SK-N-SH treated with all-trans-retinoic acid at 6 μM for 48 hours (cell line): ENCODE measurements around the gene GBE1.

Source experiments
- ATAC-seq: fragments of 200-7000 bp; cut with Tn5 transposase; 3 replicates; pipeline ENCODE4 v1.9.1; 2020; ENCODE audit warnings: mild to moderate bottlenecking, moderate library complexity
- ARNTL ChIP-seq: fragments of 450-650 bp; formaldehyde crosslinking; IDR thresholded peaks from 2 replicates; pipeline ENCODE4 v1.5.0; 2020; ENCODE audit warnings: low read depth, mild to moderate bottlenecking, moderate library complexity, borderline replicate concordance
- BACH2 ChIP-seq: fragments of 250-450 bp; sonication (Bioruptor Pico); IDR thresholded peaks from 2 replicates; pipeline ENCODE4 v1.9.0; 2021; ENCODE audit warnings: mild to moderate bottlenecking, borderline replicate concordance
- CSDC2 ChIP-seq: fragments of 250-450 bp; sonication (Bioruptor Pico); IDR thresholded peaks from 2 replicates; pipeline ENCODE4 v1.5.0; 2020; ENCODE audit warnings: mild to moderate bottlenecking, moderate library complexity
- ESRRG ChIP-seq: fragments of 250-450 bp; sonication (Bioruptor Pico); IDR thresholded peaks from 2 replicates; pipeline ENCODE4 v1.6.1; 2021; ENCODE audit warnings: mild to moderate bottlenecking
- GLIS3 ChIP-seq: fragments of 250-450 bp; sonication (Bioruptor Pico); IDR thresholded peaks from 2 replicates; pipeline ENCODE4 v1.5.0; 2020; ENCODE audit warnings: mild to moderate bottlenecking, moderate library complexity
- ISL1 ChIP-seq: fragments of 250-450 bp; sonication (Bioruptor Pico); IDR thresholded peaks from 2 replicates; pipeline ENCODE4 v2.1.2; 2022; ENCODE audit warnings: mild to moderate bottlenecking, moderate library complexity
- OSR1 ChIP-seq: fragments of 250-450 bp; sonication (Bioruptor Pico); IDR thresholded peaks from 2 replicates; pipeline ENCODE4 v1.8.0; 2022; ENCODE audit warnings: moderate library complexity, mild to moderate bottlenecking, inconsistent platforms
- PPARA ChIP-seq: fragments of 250-450 bp; sonication (Bioruptor Pico); IDR thresholded peaks from 2 replicates; pipeline ENCODE4 v1.5.0; 2020; ENCODE audit warnings: mild to moderate bottlenecking, borderline replicate concordance
- SNAI2 ChIP-seq: fragments of 250-450 bp; sonication (Bioruptor Pico); IDR thresholded peaks from 2 replicates; pipeline ENCODE4 v1.5.0; 2020; ENCODE audit warnings: mild to moderate bottlenecking, moderate library complexity
- TCF4 ChIP-seq: fragments of 250-450 bp; sonication (Bioruptor Pico); IDR thresholded peaks from 2 replicates; pipeline ENCODE4 v1.8.0; 2021; ENCODE audit warnings: mild to moderate bottlenecking, moderate library complexity, borderline replicate concordance
- TOX ChIP-seq: fragments of 250-450 bp; sonication (Bioruptor Pico); IDR thresholded peaks from 2 replicates; pipeline ENCODE4 v1.8.0; 2021; ENCODE audit warnings: mild to moderate bottlenecking, moderate library complexity, borderline replicate concordance
- ZC3H10 ChIP-seq: fragments of 250-450 bp; sonication (Bioruptor Pico); IDR thresholded peaks from 2 replicates; pipeline ENCODE4 v1.5.1; 2021; ENCODE audit warnings: mild to moderate bottlenecking, moderate library complexity
- ZFP3 ChIP-seq: fragments of 250-450 bp; sonication (Bioruptor Pico); IDR thresholded peaks from 2 replicates; pipeline ENCODE4 v1.5.0; 2020; ENCODE audit warnings: mild to moderate bottlenecking, moderate library complexity
- ZFP30 ChIP-seq: fragments of 450-650 bp; formaldehyde crosslinking; IDR thresholded peaks from 2 replicates; pipeline ENCODE4 v1.5.0; 2022; ENCODE audit warnings: mild to moderate bottlenecking, moderate library complexity
- ZNF565 ChIP-seq: fragments of 450-650 bp; formaldehyde crosslinking; conservative IDR thresholded peaks from 2 replicates; pipeline ENCODE4 v1.5.0; 2020; ENCODE audit warnings: low read depth, mild to moderate bottlenecking, moderate library complexity
- ZNF70 ChIP-seq: fragments of 450-650 bp; formaldehyde crosslinking; IDR thresholded peaks from 2 replicates; pipeline ENCODE4 v1.5.0; 2020; ENCODE audit warnings: mild to moderate bottlenecking, moderate library complexity
- ZNF8 ChIP-seq: fragments of 450-650 bp; formaldehyde crosslinking; IDR thresholded peaks from 2 replicates; pipeline ENCODE4 v1.5.0; 2020; ENCODE audit warnings: mild to moderate bottlenecking, moderate library complexity
- TF ChIP-seq, protein P1 (sequence below): fragments of 250-450 bp; sonication (Bioruptor Pico); IDR thresholded peaks from 2 replicates; pipeline ENCODE4 v1.8.0; 2021; ENCODE audit warnings: low read depth, mild to moderate bottlenecking, moderate library complexity, borderline replicate concordance
- TF ChIP-seq, protein P2 (sequence below): fragments of 250-450 bp; sonication (Bioruptor Pico); IDR thresholded peaks from 2 replicates; pipeline ENCODE4 v1.8.0; 2020; ENCODE audit warnings: mild to moderate bottlenecking, moderate library complexity, borderline replicate concordance
- TF ChIP-seq, protein P3 (sequence below): fragments of 250-450 bp; sonication (Bioruptor Pico); IDR thresholded peaks from 2 replicates; pipeline ENCODE4 v1.5.1; 2021; ENCODE audit warnings: mild to moderate bottlenecking, moderate library complexity
- TF ChIP-seq, protein P4 (sequence below): fragments of 250-450 bp; sonication (Bioruptor Pico); IDR thresholded peaks from 2 replicates; pipeline ENCODE4 v1.5.1; 2020; ENCODE audit warnings: low read depth, mild to moderate bottlenecking, moderate library complexity
- TF ChIP-seq, protein P5 (sequence below): fragments of 250-450 bp; sonication (Bioruptor Pico); IDR thresholded peaks from 2 replicates; pipeline ENCODE4 v1.5.0; 2020; ENCODE audit warnings: mild to moderate bottlenecking, moderate library complexity

Gene GBE1

DNA sequence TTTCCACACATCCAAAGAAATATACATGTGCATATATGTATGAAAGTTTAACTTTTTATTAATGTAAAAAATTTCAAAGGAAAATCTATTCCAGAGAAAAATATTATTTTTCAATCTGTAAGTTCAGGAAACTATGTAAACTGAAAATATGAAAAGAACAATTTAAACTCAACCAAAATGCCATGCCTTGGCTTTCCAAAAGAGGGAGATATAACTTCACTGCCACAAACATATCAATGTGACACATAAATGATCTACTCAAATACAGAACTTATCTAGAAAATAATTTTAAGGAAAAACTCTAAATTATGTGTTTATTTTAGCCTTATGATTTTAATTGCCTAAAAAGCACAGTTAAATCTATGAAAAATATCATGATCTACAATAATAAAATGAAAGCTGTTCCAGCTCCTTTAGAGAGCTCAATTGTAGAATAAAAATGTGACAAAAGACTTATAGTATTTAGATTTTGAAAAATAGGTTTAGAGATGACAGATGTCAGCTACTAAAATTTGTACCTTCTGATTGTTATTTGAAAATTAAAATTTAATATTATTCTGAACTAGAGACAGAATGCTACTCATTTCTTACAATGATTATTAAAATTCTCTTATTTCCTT, 94.8 kb downstream of the GBE1 start:
- ATAC-seq = peak; percentile 62; the same call in 2 of the 3 replicates
- TF ChIP-seq SNAI2 (no peak), ZNF565 (CRISPR knock-in tag) (no peak), ZNF8 (CRISPR knock-in tag) (no peak), TOX (no peak), ZFP30 (CRISPR knock-in tag) (no peak), ISL1 (no peak)
- TF ChIP-seq, protein P1, sequence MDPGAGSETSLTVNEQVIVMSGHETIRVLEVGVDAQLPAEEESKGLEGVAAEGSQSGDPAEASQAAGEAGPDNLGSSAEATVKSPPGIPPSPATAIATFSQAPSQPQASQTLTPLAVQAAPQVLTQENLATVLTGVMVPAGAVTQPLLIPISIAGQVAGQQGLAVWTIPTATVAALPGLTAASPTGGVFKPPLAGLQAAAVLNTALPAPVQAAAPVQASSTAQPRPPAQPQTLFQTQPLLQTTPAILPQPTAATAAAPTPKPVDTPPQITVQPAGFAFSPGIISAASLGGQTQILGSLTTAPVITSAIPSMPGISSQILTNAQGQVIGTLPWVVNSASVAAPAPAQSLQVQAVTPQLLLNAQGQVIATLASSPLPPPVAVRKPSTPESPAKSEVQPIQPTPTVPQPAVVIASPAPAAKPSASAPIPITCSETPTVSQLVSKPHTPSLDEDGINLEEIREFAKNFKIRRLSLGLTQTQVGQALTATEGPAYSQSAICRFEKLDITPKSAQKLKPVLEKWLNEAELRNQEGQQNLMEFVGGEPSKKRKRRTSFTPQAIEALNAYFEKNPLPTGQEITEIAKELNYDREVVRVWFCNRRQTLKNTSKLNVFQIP = no peak

DNA sequence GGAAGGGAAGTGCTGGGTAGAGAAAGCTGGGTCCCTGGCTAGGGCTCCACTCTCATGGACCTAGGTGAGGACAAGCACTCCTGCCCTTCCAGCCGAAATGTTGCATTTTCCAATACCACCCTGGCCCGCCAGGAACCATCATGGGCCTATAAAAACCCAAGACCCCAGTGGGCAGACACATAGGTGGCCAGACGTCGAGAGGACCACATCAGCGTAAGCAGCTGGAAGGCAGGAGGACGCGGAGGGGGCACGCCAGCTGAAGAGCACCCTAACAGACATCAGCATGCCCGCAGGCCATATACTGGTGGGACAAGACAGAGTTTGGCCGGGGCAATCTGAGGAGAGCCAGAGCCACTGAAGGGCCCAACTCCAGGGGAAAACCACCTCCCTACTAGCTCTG, 98.3 kb downstream of the GBE1 start:
- TF ChIP-seq ZNF8 (CRISPR knock-in tag) (no peak), ESRRG (CRISPR knock-in tag) (no peak), ZFP3 (CRISPR knock-in tag) (no peak), ISL1 (no peak), ZNF70 (CRISPR knock-in tag) (no peak), ZC3H10 (CRISPR knock-in tag) (no peak), ARNTL (CRISPR knock-in tag) (no peak), CSDC2 (no peak), ZNF565 (CRISPR knock-in tag) (no peak), BACH2 (CRISPR knock-in tag) (no peak)
- TF ChIP-seq, protein P2, sequence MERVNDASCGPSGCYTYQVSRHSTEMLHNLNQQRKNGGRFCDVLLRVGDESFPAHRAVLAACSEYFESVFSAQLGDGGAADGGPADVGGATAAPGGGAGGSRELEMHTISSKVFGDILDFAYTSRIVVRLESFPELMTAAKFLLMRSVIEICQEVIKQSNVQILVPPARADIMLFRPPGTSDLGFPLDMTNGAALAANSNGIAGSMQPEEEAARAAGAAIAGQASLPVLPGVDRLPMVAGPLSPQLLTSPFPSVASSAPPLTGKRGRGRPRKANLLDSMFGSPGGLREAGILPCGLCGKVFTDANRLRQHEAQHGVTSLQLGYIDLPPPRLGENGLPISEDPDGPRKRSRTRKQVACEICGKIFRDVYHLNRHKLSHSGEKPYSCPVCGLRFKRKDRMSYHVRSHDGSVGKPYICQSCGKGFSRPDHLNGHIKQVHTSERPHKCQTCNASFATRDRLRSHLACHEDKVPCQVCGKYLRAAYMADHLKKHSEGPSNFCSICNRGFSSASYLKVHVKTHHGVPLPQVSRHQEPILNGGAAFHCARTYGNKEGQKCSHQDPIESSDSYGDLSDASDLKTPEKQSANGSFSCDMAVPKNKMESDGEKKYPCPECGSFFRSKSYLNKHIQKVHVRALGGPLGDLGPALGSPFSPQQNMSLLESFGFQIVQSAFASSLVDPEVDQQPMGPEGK (CRISPR knock-in tag) = no peak
- TF ChIP-seq, protein P3, sequence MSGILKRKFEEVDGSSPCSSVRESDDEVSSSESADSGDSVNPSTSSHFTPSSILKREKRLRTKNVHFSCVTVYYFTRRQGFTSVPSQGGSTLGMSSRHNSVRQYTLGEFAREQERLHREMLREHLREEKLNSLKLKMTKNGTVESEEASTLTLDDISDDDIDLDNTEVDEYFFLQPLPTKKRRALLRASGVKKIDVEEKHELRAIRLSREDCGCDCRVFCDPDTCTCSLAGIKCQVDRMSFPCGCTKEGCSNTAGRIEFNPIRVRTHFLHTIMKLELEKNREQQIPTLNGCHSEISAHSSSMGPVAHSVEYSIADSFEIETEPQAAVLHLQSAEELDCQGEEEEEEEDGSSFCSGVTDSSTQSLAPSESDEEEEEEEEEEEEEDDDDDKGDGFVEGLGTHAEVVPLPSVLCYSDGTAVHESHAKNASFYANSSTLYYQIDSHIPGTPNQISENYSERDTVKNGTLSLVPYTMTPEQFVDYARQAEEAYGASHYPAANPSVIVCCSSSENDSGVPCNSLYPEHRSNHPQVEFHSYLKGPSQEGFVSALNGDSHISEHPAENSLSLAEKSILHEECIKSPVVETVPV (CRISPR knock-in tag) = no peak
- TF ChIP-seq, protein P1 = no peak
- ATAC-seq = no peak

DNA sequence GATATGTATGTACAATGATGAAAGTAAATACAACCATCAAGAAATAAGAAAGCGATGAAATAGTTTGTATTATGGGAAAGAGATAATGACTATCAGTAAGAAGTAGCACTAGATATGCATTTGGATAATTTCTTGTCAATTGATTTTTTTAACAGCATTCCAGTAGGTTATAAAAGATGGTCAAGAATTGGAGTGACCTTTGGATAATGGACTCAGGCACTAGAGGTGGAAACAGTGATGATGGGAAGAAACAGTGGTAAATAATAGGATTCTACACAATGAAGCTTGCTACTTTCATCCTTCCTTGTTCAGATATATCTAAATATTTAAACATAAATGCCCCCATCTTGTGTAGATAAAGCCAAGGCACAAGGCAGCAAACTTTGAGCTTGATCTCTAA, 101.4 kb downstream of the GBE1 start:
- no peak for ATAC-seq
- no peak for TF ChIP-seq CSDC2
- TF ChIP-seq ZNF565 (CRISPR knock-in tag) = no peak
- TF ChIP-seq OSR1 (CRISPR knock-in tag) = no peak
- TF ChIP-seq, protein P1 = no peak
- TF ChIP-seq, protein P2 (CRISPR knock-in tag) = no peak
- no peak for TF ChIP-seq PPARA
- no peak for TF ChIP-seq ZNF8 (CRISPR knock-in tag)
- no peak for TF ChIP-seq TCF4
- TF ChIP-seq BACH2 (CRISPR knock-in tag) = no peak
- TF ChIP-seq, protein P4, sequence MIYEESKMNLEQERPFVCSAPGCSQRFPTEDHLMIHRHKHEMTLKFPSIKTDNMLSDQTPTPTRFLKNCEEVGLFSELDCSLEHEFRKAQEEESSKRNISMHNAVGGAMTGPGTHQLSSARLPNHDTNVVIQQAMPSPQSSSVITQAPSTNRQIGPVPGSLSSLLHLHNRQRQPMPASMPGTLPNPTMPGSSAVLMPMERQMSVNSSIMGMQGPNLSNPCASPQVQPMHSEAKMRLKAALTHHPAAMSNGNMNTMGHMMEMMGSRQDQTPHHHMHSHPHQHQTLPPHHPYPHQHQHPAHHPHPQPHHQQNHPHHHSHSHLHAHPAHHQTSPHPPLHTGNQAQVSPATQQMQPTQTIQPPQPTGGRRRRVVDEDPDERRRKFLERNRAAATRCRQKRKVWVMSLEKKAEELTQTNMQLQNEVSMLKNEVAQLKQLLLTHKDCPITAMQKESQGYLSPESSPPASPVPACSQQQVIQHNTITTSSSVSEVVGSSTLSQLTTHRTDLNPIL (CRISPR knock-in tag) = no peak
- TF ChIP-seq SNAI2 = no peak
- TF ChIP-seq ARNTL (CRISPR knock-in tag) = no peak
- no peak for TF ChIP-seq ZC3H10 (CRISPR knock-in tag)
- TF ChIP-seq, protein P5, sequence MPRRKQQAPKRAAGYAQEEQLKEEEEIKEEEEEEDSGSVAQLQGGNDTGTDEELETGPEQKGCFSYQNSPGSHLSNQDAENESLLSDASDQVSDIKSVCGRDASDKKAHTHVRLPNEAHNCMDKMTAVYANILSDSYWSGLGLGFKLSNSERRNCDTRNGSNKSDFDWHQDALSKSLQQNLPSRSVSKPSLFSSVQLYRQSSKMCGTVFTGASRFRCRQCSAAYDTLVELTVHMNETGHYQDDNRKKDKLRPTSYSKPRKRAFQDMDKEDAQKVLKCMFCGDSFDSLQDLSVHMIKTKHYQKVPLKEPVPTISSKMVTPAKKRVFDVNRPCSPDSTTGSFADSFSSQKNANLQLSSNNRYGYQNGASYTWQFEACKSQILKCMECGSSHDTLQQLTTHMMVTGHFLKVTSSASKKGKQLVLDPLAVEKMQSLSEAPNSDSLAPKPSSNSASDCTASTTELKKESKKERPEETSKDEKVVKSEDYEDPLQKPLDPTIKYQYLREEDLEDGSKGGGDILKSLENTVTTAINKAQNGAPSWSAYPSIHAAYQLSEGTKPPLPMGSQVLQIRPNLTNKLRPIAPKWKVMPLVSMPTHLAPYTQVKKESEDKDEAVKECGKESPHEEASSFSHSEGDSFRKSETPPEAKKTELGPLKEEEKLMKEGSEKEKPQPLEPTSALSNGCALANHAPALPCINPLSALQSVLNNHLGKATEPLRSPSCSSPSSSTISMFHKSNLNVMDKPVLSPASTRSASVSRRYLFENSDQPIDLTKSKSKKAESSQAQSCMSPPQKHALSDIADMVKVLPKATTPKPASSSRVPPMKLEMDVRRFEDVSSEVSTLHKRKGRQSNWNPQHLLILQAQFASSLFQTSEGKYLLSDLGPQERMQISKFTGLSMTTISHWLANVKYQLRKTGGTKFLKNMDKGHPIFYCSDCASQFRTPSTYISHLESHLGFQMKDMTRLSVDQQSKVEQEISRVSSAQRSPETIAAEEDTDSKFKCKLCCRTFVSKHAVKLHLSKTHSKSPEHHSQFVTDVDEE (CRISPR knock-in tag) = no peak
- TF ChIP-seq GLIS3 (CRISPR knock-in tag) = no peak
